Transverse colon (tissue), 4 donors: Measurements from ENCODE around the gene GRID2IP. TPM values are rescaled to one million over a fixed set of nuclear protein-coding genes. Genes with fewer than 3 reads are reported as not detected.

ENCODE experiments used
- DNase-seq: peaks from one replicate; pipeline ENCODE4 v3.0.0-alpha.2; 2019
- H3K27ac ChIP-seq, 4 donors: fragments of 200-600 bp; sonication (generic); 2 replicates each; pipeline ENCODE4 v1.5.1; 2016 to 2018; ENCODE audit warnings: inconsistent platforms in 4 of 4
- H3K27me3 ChIP-seq: fragments of 200-600 bp; sonication (generic); 2 replicates; pipeline ENCODE4 v1.5.1; 2017; ENCODE audit warnings: inconsistent platforms
- H3K36me3 ChIP-seq, 4 donors: fragments of 200-600 bp; sonication (generic); 2 replicates each; pipeline ENCODE4 v1.5.1; 2017 to 2019; ENCODE audit warnings: inconsistent platforms in 4 of 4
- H3K4me1 ChIP-seq, 4 donors: fragments of 200-600 bp; sonication (generic); 2 replicates each; pipeline ENCODE4 v1.5.1; 2017 to 2020; ENCODE audit warnings: inconsistent platforms in 4 of 4
- H3K4me3 ChIP-seq, 4 donors: fragments of 200-600 bp; sonication (generic); 1 replicate in 1 of 4; 2 replicates in 3 of 4; pipeline versions ENCODE4 v1.5.1 to v1.6.1; 2017 to 2019; ENCODE audit warnings: inconsistent platforms in 4 of 4
- H3K9me3 ChIP-seq, 2 donors: fragments of 200-600 bp; sonication (generic); 2 replicates each; pipeline ENCODE4 v1.5.1; 2017 to 2019; ENCODE audit warnings: inconsistent platforms in 2 of 2
- EP300 ChIP-seq: sonication (generic); formaldehyde crosslinking; IDR thresholded peaks from one replicate; pipeline ENCODE4 v1.6.1; 2017; ENCODE audit warnings: antibody characterized with exemption, low read depth
- POLR2A ChIP-seq: fragments of 450-650 bp; IDR thresholded peaks from one replicate; pipeline ENCODE4 v1.6.1; 2016; ENCODE audit warnings: antibody characterized with exemption, mild to moderate bottlenecking, moderate library complexity
- POLR2AphosphoS5 ChIP-seq, 3 donors: sonication (generic); formaldehyde crosslinking; IDR thresholded peaks; one replicate each; pipeline ENCODE4 v1.6.1; 2016; ENCODE audit warnings: antibody characterized with exemption in 3 of 3
- WGBS, 2 donors: methylation state at CpG; one replicate each; pipeline ENCODE4 v1.1.5; 2018; ENCODE audit warnings: low coverage in 1 of 2; 5-methylcytosine and 5-hydroxymethylcytosine counted together
- in situ Hi-C, 4 donors: fragments of 200-750 bp; cut with MboI; loops; one replicate each; pipeline versions ENCODE4 v1.15.0 to v1.15.1; 2017; ENCODE audit warnings: low sequenced_read_pairs in 3 of 4, low pct_ligation_motif_present in 1 of 4, low pct_unique_long_range_greater_than_20kb in 1 of 4
- intact Hi-C: fragments of 100-400 bp; cut with DNase I; formaldehyde crosslinking; loops from one replicate; pipeline ENCODE4 v1.15.1; 2023; ENCODE audit warnings: low total_unique reads
- total RNA-seq, 4 donors: library from RNA; depleted of rRNA; stranded (reverse); fragments of >200 nt; gene quantifications; one replicate each; pipeline ENCODE4 v1.1.0, GENCODE V29; 2016
- TF ChIP-seq, protein P1 (sequence below), 5 experiments: fragments of 200-600 bp in 3 of 5; fragments of 450-650 bp in 2 of 5; sonication (generic) in 3 of 5; IDR thresholded peaks; 1 replicate in 2 of 5; 2 replicates in 3 of 5; pipeline ENCODE4 v1.5.1; 2016 to 2017; ENCODE audit warnings: antibody characterized with exemption in 5 of 5, inconsistent platforms in 3 of 5, mild to moderate bottlenecking in 2 of 5, moderate library complexity in 1 of 5

GRID2IP gene
- total RNA-seq, 4 donors from 2014 or later = 0.20 to 1.1 (median 0.66) TPM

DNA sequence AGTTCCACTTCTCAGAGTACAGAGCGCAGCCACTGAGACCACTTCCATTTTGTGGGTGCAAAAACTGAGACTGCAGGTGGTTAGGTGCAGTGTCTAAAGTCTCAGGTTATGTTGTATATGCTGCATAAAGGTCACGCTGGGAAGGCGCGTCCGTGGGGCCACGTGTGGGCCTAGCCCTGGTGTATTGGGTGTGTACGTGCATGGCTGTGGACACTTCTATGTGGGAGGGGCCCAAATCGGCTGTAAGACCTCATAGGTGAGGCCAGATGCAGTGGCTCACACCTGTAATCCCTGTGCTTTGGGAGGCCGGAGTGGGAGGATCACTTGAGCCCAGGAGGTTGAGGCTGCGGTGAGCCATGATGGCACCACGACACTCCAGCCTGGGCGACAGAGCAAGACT, 37.7 kb downstream of the GRID2IP start:
- Histone ChIP-seq H3K4me3 (no peak overlapping the region), H3K4me1 (peaks cover 0 to 5% (median 2%) of the 10 kb centered on the region in 4 donors), H3K36me3 (no peaks in the 10 kb centered on the region), H3K9me3 (no peaks in the 10 kb centered on the region), H3K27ac (no peak overlapping the region), H3K27me3 (no peaks in the 10 kb centered on the region)
- intact Hi-C loops = no loop called here
- in situ Hi-C loops = no loop called here
- no peak for TF ChIP-seq EP300
- TF ChIP-seq POLR2AphosphoS5 (IDR thresholded peaks at IDR 0.05) = no peak
- TF ChIP-seq, protein P1, sequence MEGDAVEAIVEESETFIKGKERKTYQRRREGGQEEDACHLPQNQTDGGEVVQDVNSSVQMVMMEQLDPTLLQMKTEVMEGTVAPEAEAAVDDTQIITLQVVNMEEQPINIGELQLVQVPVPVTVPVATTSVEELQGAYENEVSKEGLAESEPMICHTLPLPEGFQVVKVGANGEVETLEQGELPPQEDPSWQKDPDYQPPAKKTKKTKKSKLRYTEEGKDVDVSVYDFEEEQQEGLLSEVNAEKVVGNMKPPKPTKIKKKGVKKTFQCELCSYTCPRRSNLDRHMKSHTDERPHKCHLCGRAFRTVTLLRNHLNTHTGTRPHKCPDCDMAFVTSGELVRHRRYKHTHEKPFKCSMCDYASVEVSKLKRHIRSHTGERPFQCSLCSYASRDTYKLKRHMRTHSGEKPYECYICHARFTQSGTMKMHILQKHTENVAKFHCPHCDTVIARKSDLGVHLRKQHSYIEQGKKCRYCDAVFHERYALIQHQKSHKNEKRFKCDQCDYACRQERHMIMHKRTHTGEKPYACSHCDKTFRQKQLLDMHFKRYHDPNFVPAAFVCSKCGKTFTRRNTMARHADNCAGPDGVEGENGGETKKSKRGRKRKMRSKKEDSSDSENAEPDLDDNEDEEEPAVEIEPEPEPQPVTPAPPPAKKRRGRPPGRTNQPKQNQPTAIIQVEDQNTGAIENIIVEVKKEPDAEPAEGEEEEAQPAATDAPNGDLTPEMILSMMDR (IDR thresholded peaks at IDR 0.05) = no peak
- 80 to 85% methylated on average over 4 to 11 of the region's 12 CpGs for WGBS, 2 donors
- DNase-seq = no peak

GRCh38 chr7:6512892-6513291, 38.4 kb downstream of the GRID2IP start:
- 70 to 87% methylated on average over 3 to 6 of the region's 6 CpGs for WGBS, 2 donors
- in situ Hi-C loops (no loop called here), intact Hi-C loops (no loop called here)
- DNase-seq = no peak
- H3K4me1 ChIP-seq = peaks cover 0 to 5% (median 2%) of the 10 kb centered on the region in 4 donors
- no peaks in the 10 kb centered on the region for H3K9me3 ChIP-seq
- H3K36me3 ChIP-seq = no peaks in the 10 kb centered on the region
- H3K4me3 ChIP-seq = no peak overlapping the region
- no peak overlapping the region for H3K27ac ChIP-seq
- no peaks in the 10 kb centered on the region for H3K27me3 ChIP-seq
- TF ChIP-seq POLR2A = no peak
- no peak for TF ChIP-seq POLR2AphosphoS5 (IDR thresholded peaks at IDR 0.05)
- TF ChIP-seq, protein P1 (IDR thresholded peaks at IDR 0.05) = no peak
- no peak for TF ChIP-seq EP300

DNA sequence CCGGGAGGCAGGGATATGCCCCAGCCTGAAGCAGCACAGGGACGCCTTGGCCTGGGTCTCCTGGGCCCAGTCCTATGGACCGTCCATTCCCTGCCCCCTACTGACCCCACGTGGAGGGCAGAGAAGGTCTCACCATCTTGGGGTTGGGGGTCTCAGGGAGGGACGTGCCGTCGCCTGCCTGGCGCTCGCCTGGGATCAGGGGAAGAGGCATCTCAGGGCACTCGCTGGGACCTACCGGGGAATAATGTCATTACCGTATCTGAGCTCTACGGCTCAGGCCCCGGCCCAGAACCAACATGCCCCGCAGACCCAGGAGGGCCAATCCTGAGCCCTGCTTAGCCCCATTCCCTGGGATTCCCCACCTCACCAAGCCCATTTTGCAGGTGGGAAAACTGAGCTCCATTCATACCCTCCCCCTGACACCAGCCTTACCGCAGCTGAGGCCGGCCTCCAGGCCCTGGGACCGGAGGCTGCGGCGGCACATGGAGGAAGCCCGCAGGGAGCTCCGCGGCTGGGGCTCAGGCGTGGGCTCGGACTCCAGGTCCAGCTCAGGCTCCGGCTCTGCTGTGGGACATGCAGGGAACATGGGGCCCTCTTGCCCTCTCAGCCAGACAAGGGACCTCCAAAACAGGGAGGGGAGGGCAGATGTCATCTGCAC, 40.7 kb downstream of the GRID2IP start:
- WGBS, 2 donors = 96% methylated on average over 19 of the region's 26 CpGs; no CpG with 5 or more reads in 1 of the 2 donors
- TF ChIP-seq EP300 (no peak), POLR2A (no peak), POLR2AphosphoS5 (IDR thresholded peaks at IDR 0.05) (no peak)
- TF ChIP-seq, protein P1 (IDR thresholded peaks at IDR 0.05) = no peak
- Histone ChIP-seq H3K4me1 (no peaks in the 10 kb centered on the region), H3K27me3 (no peaks in the 10 kb centered on the region), H3K4me3 (no peak overlapping the region), H3K27ac (no peak overlapping the region), H3K36me3 (no peaks in the 10 kb centered on the region), H3K9me3 (no peaks in the 10 kb centered on the region)
- in situ Hi-C loops = no loop called here
- no peak for DNase-seq
- intact Hi-C loops = no loop called here

DNA sequence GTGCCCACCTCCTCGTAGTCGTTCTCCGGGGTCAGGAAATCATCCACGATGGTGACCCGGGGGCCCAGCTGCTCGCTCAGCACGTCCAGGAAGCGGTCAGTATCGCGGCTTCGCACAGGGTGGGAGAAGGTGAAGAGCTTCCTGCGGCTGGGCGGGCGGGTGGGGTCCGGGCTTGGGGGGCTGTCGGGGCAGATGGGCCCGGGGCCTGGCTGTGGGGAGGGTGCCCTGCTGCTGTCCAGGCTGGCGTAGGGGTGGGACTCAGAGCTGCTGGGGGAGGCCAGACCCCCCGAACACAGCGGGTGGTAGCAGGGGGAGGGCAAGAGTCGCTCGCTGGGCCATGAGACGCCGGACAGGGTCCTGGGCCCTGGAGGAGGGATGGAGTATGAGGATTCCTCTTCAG, 42.3 kb downstream of the GRID2IP start:
- H3K4me1 ChIP-seq = peaks cover 0 to 7% (median 4%) of the 10 kb centered on the region in 4 donors
- WGBS, 2 donors = 88% methylated on average over 24 of the region's 24 CpGs; no CpG with 5 or more reads in 1 of the 2 donors
- no peak for DNase-seq
- H3K27ac ChIP-seq = no peak overlapping the region
- H3K36me3 ChIP-seq = no peaks in the 10 kb centered on the region
- in situ Hi-C loops = no loop called here
- H3K9me3 ChIP-seq = no peaks in the 10 kb centered on the region
- intact Hi-C loops = no loop called here
- H3K4me3 ChIP-seq = no peak overlapping the region
- no peaks in the 10 kb centered on the region for H3K27me3 ChIP-seq
- TF ChIP-seq, protein P1 (IDR thresholded peaks at IDR 0.05) = no peak
- TF ChIP-seq POLR2A = no peak
- no peak for TF ChIP-seq EP300
